CD1c-positive myeloid dendritic cell (primary cell): Measurements from ENCODE around the gene ERMARD.
A peak's percentile ranks its signal among the peaks of the same experiment; 100 is the strongest.

Experiments
- DNase-seq: peaks from one replicate; pipeline ENCODE4 v3.0.0-alpha.2; 2016; ENCODE audit errors: extremely low spot score

Gene ERMARD

GRCh38 chr6:169751242-169752073, at the start of gene ERMARD, which contains the start of gene DYNLT2:
TSS of gene ERMARD (plus strand) at chr6:169751622. CDS start at chr6:169751658, 36 bp downstream.
TSS of gene DYNLT2 (minus strand) at chr6:169751572. CDS start at chr6:169751458, 114 bp downstream.
- peak; percentile 98 for DNase-seq

DNA sequence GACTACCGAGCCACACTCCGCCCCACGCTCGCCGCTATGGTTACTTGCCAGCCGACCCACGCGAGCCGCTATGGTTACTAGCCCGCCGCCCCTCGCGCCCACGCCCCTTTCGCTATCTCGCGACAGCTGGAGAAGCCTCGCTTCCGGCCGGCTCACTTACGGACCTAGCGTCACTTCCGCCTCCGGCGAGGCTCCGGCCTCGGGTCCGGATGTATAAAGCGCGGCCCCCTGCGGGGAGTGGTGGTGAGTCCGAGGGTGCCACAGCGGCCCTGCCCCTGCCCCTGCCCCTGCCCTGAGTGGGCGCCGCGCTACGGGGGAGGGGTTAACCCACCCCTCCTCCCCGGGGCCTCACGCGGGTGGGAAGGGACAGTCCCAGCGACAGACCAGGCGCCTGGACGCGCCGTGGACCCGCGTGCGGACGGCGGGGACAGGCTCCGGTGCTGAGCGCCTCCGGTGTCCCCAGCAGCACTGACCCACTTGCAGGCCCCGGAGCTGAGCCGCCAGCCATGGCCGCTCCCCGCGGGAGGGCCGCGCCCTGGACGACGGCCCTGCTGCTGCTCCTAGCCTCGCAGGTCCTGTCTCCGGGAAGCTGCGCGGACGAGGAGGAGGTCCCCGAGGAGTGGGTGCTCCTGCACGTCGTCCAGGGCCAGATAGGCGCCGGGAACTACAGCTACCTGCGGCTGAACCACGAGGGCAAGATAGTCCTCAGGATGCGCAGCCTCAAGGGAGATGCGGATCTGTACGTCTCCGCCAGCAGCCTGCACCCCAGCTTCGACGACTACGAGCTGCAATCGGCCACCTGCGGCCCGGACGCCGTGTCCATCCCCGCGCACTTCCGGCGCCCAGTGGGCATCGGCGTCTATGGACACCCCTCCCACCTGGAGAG, 49.2 kb upstream of the ERMARD start, which contains the start of the genes C6orf120 and WDR27:
C6orf120 (plus strand) TSS at position 173 of the 886 bp plus-strand sequence; CDS start at position 507, 334 bp downstream.
WDR27 (minus strand) TSS at position 76 of the 886 bp plus-strand sequence. CDS start 13,024 bp downstream, outside the sequence.
- DNase-seq: peak; percentile 100

- DNase-seq: no peak
Observed at GRCh38 chr6:169702840-169703246, 48.6 kb upstream of the ERMARD start.

DNA sequence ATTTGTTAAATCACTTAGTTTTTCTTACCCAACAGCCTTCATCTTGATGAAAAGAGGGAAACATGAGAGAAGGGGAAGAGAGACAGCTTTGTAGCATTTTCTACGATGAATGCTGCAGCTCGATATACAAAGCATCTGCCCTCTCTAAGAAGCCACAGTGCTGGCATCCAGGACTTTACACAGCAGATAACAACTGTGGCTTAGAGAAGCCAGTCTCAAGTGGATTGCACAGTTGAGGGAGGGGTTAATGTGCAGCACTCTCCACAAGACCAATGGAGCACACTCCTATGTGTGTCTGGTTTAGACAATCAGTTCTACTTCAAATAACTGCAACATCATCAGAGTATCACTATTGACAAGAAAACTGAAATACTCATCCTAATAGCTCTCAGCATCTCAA, 43.6 kb upstream of the ERMARD start:
- no peak for DNase-seq

- no peak for DNase-seq
Observed at GRCh38 chr6:169709293-169709692, 42.1 kb upstream of the ERMARD start.

DNA sequence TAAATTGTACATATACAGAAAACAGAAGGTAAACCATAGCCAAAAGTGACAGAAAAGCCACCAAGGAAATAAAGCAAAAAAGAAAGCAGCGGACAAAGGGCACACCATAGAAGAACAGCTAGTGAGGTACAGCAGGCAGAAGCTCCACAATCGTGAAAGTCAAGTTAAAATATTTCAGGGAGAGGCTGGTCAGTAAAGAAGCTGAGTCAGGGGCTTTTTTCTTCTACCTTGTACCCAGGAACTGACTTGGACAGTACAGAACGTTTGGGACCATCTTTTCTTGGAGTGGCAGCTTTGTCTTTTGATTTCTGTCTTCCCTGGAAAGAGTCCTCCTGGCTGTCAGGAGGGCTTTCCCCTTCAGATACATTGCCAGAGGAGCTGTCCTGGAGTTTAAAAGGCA, 41.4 kb upstream of the ERMARD start:
- no peak for DNase-seq

DNA sequence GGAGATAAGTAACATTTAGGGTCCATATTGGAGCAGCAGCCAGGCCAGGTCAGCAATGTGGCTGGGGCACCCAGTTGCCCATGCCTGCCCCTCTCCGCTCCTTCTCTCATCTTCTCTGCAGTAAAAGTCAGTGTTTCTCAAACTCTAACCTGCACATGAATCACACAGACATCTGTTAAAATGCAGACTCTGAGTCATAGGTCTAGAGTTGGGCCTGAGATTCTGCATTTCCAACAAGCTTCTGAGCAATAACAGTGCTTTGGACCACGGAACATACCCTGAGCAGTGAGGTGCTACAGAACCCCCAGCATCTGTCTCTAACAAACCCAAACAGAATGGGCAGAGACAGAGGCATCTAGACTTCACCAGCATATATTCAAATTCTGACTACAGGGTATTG, 37.2 kb upstream of the ERMARD start:
- no peak for DNase-seq

DNA sequence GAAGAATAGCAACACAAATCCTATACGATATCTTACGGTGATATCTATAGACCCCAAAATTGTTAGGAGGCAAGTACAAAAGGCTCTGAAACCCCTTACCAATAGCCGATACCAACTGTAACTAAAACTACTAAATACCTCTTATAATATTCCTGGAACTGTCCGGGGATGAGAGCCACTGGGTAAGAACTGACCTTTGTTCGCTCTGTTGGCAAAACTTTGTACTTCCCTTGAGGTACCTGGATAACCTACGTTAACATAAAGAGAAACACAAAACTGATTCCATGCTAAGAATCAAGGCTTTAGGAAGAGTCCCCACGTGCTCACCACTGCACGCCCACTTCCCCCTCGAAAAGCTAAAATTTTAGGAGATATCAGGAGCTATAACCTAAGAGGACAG, 36.8 kb upstream of the ERMARD start:
- DNase-seq: no peak

DNA sequence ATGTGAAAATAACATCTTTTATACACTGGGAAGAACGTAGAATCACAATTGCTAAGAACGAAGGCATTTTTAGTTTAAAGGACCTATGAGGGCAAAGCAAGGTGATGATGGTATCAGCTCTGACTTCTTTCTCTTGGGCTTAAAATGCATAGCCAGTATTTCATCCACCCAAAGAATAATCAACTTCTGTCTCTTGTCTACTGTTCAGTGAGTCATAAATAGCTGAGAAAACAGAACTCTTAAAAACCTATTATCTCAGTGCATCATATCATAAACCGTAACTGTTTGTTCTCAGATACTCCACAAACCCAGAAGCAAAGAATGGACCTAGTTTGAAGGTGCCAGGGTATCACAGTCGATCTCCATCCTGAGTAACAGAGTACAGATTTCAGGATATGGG, 32.3 kb upstream of the ERMARD start:
- DNase-seq: no peak

- no peak for DNase-seq
Observed at GRCh38 chr6:169720207-169720855, 31.1 kb upstream of the ERMARD start.

GRCh38 chr6:169722362-169723199, 28.8 kb upstream of the ERMARD start:
- peak; percentile 68 for DNase-seq

DNA sequence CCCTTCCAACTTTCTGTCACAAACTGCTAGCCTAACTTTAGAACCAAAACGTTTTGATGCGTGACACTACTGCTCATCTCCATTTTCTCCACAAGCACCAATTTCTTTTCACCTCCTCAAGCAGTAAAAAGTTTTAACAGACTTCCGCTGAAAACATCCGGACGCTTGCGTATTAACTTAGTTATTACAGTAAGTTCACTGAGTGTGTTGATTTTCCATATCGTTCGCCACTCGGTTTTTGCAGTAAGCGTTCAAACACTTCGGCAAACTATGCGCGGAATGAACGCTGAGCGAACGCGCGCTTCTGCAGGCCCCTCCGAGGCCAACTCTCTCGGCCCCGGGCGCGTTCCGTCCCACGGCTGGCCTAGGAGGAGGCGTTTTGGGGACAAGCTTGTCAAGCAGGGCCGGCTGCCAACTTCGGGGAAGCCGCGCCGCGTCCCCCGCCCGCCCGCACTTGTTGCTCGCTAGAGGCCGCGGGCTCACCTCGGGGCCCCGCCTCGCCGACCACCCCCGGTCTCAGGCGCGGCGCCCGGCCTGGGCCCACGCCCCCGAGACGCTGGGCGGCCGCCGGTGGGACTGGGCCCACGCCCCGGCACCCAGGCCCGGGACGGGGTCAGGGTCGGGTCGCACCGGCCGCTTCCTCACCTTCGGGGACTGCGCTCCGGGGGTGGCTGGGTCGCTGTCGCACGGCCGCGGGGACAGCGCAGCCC, 28.1 kb upstream of the ERMARD start:
- DNase-seq: peak; percentile 69

- peak; percentile 62 for DNase-seq
Observed at GRCh38 chr6:169723991-169724493, 27.4 kb upstream of the ERMARD start.

GRCh38 chr6:169724494-169725124, 26.8 kb upstream of the ERMARD start, which contains the start of gene PHF10:
TSS of gene PHF10 (minus strand) at chr6:169724500. CDS start at chr6:169723931, 569 bp downstream.
- peak; percentile 45 for DNase-seq

DNA sequence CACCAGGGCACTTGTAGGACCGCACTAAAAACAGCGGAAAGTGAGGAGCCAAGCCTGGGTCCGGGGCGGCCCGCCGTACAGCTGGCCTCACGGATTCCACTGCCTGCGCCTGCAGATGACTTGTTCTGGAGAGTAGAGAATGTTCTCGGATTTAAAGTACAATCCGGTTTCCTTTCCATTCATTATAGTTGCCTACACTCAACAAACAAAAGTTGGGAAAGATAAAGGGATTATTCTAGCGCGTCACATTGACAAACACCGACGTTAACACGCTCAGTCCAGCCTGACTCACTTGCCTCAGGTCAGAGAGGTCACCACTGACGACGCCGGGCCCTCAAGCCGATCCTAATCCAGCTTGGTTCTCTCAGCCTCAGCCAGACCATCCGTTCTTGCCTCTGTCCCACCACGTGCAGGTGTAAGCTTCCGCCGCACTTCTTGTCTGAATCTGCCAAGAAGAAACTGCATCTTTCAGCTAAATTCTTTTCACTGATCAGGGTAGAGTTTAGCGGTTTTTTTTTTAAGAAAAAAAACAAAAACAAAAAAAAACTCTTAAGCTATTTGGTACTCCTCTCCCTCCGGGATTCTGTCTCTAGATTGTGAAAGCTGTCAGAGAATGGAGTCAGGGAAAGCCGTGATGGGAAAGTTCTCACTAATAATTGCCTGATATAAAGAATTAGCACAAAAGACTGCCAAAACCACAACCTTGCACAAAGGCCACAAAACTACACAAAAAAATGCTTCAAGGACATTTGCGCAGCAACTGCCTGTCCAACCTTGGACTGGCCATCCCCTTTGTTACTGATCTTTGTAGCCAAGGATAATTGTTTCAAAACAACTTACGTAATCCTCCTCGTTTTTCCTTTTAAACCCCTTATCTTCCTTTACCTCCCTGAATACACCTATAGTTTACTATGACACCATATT, 26.0 kb upstream of the ERMARD start:
- DNase-seq: peak; percentile 59

GRCh38 chr6:169726049-169726400, 25.4 kb upstream of the ERMARD start:
- DNase-seq: no peak

DNA sequence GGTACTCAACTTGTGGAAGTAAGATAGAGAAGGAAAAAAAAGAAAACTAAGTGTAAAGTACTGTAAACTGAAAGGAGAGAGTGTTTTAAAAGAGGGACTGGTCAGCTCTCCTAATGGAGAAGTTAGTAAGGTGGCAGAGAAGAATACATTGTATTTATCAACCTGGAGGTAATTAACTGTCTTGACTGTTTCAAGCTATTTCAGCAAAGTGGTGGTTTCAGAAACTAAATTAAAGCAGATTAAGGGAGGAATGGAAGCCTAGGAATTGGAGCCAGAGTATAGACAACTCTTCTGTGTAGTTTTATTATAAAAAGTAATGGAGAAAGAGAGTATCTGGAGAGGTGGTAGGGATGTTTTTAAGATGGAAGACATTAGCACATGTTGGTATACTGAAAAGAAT, 24.5 kb upstream of the ERMARD start:
- no peak for DNase-seq

- no peak for DNase-seq
Observed at GRCh38 chr6:169729961-169730360, 21.5 kb upstream of the ERMARD start.
